ENCODE data around the gene CACNA1C.

The CACNA1C gene

GRCh38 chr12:2345902-2346301 is 293.1 kb downstream of the CACNA1C start:
- TF ChIP-seq, protein P1, sequence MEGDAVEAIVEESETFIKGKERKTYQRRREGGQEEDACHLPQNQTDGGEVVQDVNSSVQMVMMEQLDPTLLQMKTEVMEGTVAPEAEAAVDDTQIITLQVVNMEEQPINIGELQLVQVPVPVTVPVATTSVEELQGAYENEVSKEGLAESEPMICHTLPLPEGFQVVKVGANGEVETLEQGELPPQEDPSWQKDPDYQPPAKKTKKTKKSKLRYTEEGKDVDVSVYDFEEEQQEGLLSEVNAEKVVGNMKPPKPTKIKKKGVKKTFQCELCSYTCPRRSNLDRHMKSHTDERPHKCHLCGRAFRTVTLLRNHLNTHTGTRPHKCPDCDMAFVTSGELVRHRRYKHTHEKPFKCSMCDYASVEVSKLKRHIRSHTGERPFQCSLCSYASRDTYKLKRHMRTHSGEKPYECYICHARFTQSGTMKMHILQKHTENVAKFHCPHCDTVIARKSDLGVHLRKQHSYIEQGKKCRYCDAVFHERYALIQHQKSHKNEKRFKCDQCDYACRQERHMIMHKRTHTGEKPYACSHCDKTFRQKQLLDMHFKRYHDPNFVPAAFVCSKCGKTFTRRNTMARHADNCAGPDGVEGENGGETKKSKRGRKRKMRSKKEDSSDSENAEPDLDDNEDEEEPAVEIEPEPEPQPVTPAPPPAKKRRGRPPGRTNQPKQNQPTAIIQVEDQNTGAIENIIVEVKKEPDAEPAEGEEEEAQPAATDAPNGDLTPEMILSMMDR (IDR thresholded peaks at IDR 0.05; ENCODE audit: extremely low read depth, missing control alignments): no peak
- no peak for DNase-seq (ENCODE audit: low spot score)

- DNase-seq (ENCODE audit: low spot score): no peak
Observed at GRCh38 chr12:2346416-2346815, 293.6 kb downstream of the CACNA1C start.

GRCh38 chr12:2347137-2347843 is 294.5 kb downstream of the CACNA1C start:
- TF ChIP-seq, protein P1 (IDR thresholded peaks at IDR 0.05; ENCODE audit: extremely low read depth, missing control alignments): no peak
- no peak for DNase-seq (ENCODE audit: low spot score)

More at GRCh38 chr12:2346416-2346815, 293.6 kb downstream of the CACNA1C start:
- TF ChIP-seq, protein P1 (IDR thresholded peaks at IDR 0.05; ENCODE audit: extremely low read depth, missing control alignments): no peak

DNA sequence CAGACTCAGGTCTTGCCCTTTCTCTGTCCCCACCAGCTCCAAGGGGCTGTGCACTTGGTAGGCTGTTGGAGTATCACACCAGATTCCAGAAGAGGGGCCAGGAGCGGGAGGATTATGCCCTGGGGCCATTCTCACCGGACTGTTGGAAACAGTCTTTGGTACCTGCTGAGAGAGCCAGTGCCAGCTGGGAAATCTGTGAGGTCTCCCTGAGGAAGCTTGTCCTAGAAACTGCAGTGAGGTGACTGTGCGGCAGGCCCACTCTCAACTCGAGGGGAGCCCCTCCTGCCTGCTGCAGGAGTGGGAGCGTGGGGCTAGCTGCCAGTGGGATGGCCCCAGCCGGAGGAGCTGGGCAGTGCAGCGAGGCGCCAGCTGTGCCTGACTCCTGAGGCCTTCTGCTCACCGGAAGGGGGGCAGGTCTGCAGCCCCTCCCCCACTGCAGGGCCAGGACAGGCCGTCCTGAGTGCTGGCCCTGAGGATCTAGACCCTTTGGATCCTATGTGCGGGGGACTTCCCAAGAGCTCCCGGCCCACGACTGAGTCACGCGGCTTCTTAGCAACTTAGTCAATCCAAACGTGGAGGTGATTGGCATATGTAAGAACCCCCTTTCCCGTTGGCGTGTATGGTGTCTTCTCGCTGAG is 295.2 kb downstream of the CACNA1C start:
- DNase-seq (ENCODE audit: low spot score): no peak
- TF ChIP-seq, protein P1 (IDR thresholded peaks at IDR 0.05; ENCODE audit: extremely low read depth, missing control alignments): no peak

DNA sequence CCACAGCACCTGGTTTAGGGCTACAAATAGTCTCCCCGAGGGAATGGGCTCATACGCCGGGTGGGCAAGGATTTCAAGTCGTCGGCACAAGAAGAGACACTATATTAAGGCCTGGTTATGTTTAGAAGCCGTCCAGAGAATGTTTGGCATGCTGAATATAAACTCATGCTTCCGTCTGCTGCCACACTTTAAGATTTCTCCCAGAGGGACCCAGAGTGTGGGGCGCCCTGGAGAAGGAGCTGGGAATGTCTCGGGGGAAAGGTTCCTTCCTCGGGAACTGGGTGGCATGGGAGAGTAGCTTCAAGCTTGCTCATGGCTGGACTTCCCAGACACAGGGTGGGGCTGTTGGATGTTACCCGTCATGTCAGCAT is 295.7 kb downstream of the CACNA1C start:
- TF ChIP-seq, protein P1 (IDR thresholded peaks at IDR 0.05; ENCODE audit: extremely low read depth, missing control alignments): no peak

DNA sequence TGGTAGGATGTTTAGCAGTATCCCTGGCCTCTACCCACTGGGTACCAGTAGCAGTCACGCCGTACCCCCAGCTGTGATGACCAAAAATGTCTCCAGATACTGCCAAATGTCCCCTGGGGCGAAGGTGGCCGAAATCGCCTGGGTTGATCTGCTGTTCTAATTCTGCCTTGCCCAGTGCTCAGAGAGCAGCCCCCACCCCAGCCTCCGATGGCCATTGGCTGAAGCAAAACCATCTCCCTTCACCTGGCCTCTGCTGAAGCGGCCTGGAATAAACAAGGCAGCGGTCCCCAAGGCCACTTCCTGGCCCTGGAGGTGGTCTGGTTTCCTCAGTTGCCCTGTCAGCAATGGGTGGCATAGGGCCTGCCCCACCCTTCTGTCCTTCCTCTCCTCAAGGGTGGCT is 298.4 kb downstream of the CACNA1C start:
- TF ChIP-seq, protein P1 (IDR thresholded peaks at IDR 0.05; ENCODE audit: extremely low read depth, missing control alignments): no peak
- DNase-seq (ENCODE audit: low spot score): no peak

More for the DNA sequence above, 295.7 kb downstream of the CACNA1C start:
- DNase-seq (ENCODE audit: low spot score): no peak

DNA sequence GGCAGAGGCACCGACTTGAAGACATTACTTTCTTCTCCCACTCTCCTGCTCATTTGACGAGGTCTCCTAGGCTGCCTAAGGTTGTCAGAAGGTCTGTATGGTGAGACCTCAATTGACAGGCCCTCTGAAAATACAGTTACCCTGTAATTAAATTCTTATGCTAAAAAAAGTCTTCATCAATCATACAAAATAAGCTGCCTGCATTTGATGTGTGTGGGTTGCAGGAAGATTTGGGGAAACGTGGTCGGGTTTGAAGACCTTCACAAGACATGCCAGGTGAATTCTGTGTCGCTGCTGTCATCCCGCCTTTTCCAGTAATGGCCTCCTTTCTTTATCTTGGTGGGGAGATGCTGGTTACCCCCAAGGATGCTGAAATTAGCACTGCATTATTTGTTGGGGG is 299.4 kb downstream of the CACNA1C start:
- no peak for DNase-seq (ENCODE audit: low spot score)
- TF ChIP-seq, protein P1 (IDR thresholded peaks at IDR 0.05; ENCODE audit: extremely low read depth, missing control alignments): no peak

Measured in GM20000 (cell line).